HL-60/S4 (cell line): Measurements from ENCODE around the gene RNF125.
"Not testable (repeated sequence)": the region's sequence is repeated elsewhere in the genome, so short reads cannot be mapped to it uniquely, and the experiment has no call there.

Experiments
- in situ Hi-C: fragments of 300-500 bp; cut with MboI; formaldehyde crosslinking; loops from 2 replicates; pipeline ENCODE4 v1.14.3; 2022; ENCODE audit warnings: low sequenced_read_pairs

Gene RNF125

DNA sequence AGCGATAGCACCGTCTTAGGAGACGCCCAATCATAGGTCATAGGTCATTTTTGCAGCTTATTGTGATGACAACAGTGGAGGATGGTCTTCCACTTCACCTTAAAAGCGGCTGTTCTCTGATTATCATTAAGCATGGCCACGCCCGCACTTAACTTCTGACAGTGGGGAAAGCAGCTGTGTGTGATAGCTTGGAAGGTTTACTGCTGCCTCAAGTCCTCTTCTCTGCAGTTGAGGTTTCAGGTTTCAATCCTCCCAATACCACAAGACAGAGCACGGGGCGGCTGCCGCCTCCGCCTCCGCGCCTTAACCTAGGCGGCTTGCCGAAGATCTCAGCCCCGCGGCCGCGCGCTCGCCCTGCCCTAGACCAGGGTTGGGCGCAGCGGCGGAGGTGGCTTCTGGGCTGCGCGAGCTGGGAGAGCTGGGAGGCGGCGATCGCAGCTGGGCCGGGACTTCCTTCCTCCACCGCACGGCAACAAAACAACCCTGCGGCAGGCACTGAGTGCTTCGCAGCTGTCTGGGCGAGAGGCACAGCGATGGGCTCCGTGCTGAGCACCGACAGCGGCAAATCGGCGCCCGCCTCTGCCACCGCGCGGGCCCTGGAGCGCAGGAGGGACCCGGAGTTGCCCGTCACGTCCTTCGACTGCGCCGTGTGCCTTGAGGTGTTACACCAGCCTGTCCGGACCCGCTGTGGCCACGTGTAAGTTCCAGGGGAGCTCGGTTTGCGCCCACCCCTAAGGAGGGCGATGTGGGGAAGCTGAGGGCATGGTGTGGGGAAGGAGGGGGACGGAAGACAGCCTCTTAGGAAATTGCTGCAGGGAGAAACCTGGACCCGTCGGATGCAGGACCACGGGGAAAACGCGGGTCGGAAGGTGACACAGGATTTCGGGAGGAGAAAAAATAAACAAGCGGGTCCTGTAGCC, at the start of gene RNF125:
TSS of gene RNF125 (plus strand) at position 495 of the 920 bp plus-strand sequence. CDS start at position 534, 39 bp downstream.
- in situ Hi-C loops, result no loop called here

DNA sequence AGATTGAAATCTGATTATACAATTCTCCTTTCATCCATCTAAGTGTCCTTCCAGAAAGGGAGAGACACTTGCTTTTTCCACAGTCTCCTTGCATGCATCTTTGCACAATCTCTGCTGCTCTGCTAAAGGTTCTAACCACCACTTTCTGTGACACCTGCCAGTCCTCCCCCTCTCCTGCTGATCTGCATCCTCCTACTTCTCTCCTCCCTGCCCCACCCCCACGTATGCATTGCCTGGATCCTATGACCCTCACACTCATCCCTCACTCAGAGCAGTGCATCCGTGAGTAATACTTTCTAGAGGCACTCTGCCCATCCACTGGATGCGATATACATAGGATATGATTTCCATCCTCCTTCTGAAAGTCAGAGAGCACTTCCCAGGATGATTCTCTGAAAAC, 48.0 kb upstream of the RNF125 start:
- in situ Hi-C loops, result loop anchor here (25.0 kb wide), 1 partner anchor 408 kb away; no protein-coding TSS in a partner anchor

DNA sequence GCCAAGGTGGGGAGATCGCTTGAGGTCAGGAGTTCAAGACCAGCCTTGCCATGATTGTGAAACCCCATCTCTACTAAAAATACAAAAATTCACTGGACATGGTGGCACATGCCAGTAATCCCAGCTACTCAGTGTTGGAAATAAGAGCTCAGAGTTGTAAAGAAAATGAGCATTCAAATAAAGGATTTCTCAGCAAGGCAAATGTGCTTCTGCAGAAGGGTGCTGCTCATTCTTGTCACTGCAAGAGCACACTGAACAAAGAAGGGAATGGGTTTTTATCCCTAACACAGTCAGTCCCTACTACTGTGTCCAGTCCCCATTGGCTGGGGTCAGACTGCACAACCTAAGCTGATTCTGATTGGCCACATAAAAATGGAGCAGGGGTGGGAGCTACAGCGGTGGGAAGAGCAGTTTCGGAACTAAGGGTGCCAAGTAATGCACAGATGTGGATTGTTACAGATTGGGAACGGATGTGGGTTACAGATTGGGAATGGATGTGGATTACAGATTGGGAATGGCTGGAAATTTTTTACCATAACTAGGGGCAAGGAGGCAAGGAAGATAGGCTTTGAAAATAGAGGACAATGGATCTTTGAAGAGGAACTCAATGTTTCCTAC, 44.6 kb upstream of the RNF125 start:
- in situ Hi-C loops, result loop anchor here (25.0 kb wide), 1 partner anchor 412 kb away; no protein-coding TSS in a partner anchor

- in situ Hi-C loops, result no loop called here
These were observed 42.4 kb upstream of the RNF125 start for GRCh38 chr18:31976242-31976641.

GRCh38 chr18:31977270-31977872, 41.3 kb upstream of the RNF125 start:
- in situ Hi-C loops, result no loop called here

- in situ Hi-C loops, result no loop called here
These were observed 40.0 kb upstream of the RNF125 start for GRCh38 chr18:31978616-31979015.

DNA sequence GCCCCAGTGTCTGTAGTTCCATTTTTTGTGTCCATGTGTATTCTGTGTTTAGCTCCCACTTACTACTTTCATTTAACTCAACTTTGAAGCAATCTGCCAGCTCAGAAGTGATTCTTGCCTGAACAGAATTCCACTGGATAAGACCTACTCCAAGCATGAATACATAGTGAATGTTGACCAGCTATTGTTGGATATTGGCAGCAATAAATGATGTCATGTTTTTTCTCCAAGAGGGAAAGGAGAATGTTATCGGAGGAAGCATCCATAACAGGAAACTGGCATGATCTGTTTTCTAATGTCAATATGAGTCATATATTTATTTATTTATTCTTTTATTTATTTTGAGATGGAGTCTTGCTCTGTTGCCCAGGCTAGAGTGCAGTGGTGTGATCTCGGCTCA, 38.9 kb upstream of the RNF125 start:
- in situ Hi-C loops, result no loop called here

GRCh38 chr18:31980863-31981262, 37.8 kb upstream of the RNF125 start:
- in situ Hi-C loops, result no loop called here

GRCh38 chr18:31983020-31983419, 35.6 kb upstream of the RNF125 start:
- in situ Hi-C loops, result no loop called here

- in situ Hi-C loops, result no loop called here
These were observed 34.6 kb upstream of the RNF125 start for GRCh38 chr18:31983976-31984375.

GRCh38 chr18:31990823-31991222, 27.8 kb upstream of the RNF125 start:
- in situ Hi-C loops, result no loop called here

GRCh38 chr18:31996007-31996406, 22.6 kb upstream of the RNF125 start:
- in situ Hi-C loops, result no loop called here

DNA sequence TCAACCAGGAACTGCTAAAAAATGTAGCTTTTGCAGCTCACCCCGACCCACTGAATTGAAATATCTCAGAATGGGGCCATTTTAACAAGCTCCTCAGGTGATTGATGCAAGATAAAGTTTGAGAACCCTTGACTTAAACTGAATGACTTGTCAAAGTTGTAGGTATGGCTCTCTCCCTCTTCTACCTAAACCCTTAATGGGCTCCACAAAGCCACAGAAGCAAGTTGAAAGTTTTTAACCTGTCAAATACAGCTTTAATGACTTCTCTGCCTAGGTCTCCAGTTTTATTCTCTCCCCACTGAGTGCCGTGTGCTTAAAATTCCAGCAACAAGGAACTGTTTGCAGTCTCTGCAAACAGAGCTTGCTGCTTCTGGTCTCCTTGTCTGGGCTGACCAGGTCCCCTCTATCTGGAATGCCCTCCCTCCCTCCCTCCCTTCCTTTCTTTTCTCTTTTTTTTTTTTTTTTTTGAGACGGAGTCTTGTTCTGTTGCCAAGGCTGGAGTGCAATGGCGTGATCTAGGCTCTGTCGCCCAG, 19.7 kb upstream of the RNF125 start:
- in situ Hi-C loops, result no loop called here

DNA sequence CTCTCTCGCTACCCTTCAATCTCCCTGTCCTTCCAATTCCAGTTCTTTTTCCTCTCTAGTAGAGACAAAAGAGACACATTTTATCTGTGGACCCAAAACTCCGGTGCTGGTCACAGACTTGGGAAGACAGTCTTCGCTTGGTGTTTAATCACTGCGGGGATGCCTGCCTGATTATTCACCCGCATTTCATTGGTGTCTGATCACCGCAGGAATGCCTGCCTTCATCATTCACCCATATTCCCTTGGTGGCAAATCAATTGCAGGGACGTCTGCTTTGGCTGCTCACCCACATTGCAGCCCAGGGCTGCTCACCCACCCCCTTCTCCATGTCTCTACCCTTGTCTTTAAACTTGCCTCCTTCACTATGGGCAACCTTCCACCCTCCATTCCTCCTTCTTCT, 17.5 kb upstream of the RNF125 start:
- in situ Hi-C loops, result not testable (repeated sequence)

DNA sequence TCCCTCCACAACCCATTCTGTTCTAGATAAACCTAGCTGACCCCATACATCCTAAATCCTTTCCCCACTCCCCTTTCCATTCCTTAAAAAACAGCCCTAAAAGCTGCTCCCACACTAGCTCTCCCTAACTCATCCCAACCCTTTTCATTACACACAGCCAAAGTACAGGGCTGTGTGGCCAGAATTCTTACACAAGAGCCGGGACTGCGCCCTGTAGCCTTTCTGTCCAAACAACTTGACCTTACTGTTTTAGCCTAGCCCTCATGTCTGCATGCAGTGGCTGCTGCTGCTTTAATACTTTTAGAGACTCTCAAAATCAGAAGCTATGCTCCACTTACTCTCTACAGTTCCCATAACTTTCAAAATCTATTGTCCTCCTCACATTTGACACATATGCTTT, 14.8 kb upstream of the RNF125 start:
- in situ Hi-C loops, result not testable (repeated sequence)

DNA sequence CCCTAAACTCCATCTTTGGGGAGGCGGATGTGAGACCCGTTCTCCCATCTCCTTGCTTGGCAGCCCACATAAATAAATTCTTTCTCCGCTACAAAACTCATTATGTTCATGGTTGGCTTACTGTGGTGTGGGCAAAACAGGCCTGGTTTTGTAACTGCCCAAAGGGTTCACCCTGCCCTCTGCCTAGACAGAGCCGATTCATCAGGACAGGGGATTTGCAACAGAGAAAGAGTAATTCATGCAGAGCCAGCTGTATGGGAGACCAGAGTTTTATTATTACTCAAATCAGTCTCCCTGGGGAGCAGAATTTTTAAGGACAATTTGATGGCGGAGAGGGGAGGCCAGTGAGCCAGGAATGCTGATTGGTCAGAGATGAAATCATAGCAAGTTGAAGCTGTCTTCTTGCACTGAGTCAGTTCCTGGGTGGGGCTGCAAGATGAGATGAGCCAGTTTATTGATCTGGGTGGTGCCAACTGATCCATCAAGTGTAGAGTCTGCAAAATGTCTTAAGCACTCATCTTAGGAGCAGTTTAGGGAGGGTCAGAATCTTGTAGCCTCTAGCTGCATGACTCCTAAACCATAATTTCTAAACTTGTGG, 8.4 kb upstream of the RNF125 start:
- in situ Hi-C loops, result no loop called here

GRCh38 chr18:32011193-32011592, 7.4 kb upstream of the RNF125 start:
- in situ Hi-C loops, result no loop called here

GRCh38 chr18:32019251-32019948, 775 bp downstream of the RNF125 start:
- in situ Hi-C loops, result no loop called here

- in situ Hi-C loops, result not testable (repeated sequence)
These were observed 1.5 kb downstream of the RNF125 start for GRCh38 chr18:32019949-32020625.
